GM12878 (cell line): Measurements from ENCODE around the gene NPFFR2. TPM values are rescaled to one million over a fixed set of nuclear protein-coding genes. Genes with fewer than 3 reads are reported as not detected.

Experiments used
- ATAC-seq: fragments of 200-7000 bp; cut with Tn5 transposase; 3 replicates; pipeline ENCODE4 v1.9.1; 2020; ENCODE audit warnings: mild to moderate bottlenecking, moderate library complexity
- BruUV-seq: library from RNA; stranded (reverse); fragments of 400-500 nt; replicated peaks from 2 replicates; lab custom pipeline; 2021; lab: Mats Ljungman, UMichigan
- CTCF ChIA-PET: fragments of 300-600 bp; sonication (Branson Sonifier 250); formaldehyde crosslinking; extraction: SDS; loops from one replicate; lab custom pipeline; 2021; ENCODE audit warnings: inconsistent platforms; lab: Yijun Ruan, JAX
- POLR2A ChIA-PET: fragments of 350-600 bp; formaldehyde crosslinking; extraction: SDS; loops from one replicate; lab custom pipeline; 2021; ENCODE audit warnings: inconsistent platforms; lab: Charles Lee
- RAD21 ChIA-PET: fragments of 300-600 bp; sonication (Branson Sonifier 250); formaldehyde crosslinking; loops from one replicate; lab custom pipeline; 2023; ENCODE audit warnings: antibody characterized with exemption; ENCODE audit not compliant: unreplicated experiment; lab: Charles Lee
- SMC1A ChIA-PET: fragments of 300-600 bp; sonication (Branson Sonifier 250); formaldehyde crosslinking; loops from one replicate; lab custom pipeline; 2023; ENCODE audit not compliant: unreplicated experiment, uncharacterized antibody; lab: Charles Lee
- DNase-seq: peaks from one replicate; pipeline ENCODE4 v3.0.0-alpha.2; 2011; ENCODE audit warnings: low read depth, low spot score
- FAIRE-seq: peaks from 3 replicates; lab custom pipeline; 2011; peaks lifted over from hg19 to GRCh38; lab: Jason Lieb, UNC
- H2AFZ ChIP-seq: 2 replicates; pipeline ENCODE4 v1.6.0; 2011; ENCODE audit warnings: low read depth, low read length, control low read depth; ENCODE audit not compliant: control insufficient read depth
- H3K27ac ChIP-seq: 2 replicates; pipeline ENCODE4 v1.5.1; 2011; ENCODE audit warnings: control low read depth; ENCODE audit not compliant: control insufficient read depth, insufficient read depth
- H3K27me3 ChIP-seq, 2 experiments: replicated peaks in 1 of 2; 2 replicates each; pipeline versions ENCODE4 v1.6.0 to v1.6.1; 2011; ENCODE audit warnings: low read length in 1 of 2; ENCODE audit not compliant: control insufficient read depth in 2 of 2, insufficient read depth in 2 of 2
- H3K36me3 ChIP-seq, 2 experiments: 2 replicates each; pipeline ENCODE4 v1.5.1; 2011; ENCODE audit warnings: low read length in 1 of 2; ENCODE audit not compliant: control insufficient read depth in 2 of 2, insufficient read depth in 2 of 2
- H3K4me1 ChIP-seq: 2 replicates; pipeline ENCODE4 v1.6.1; 2011; ENCODE audit warnings: mild to moderate bottlenecking, low read length, moderate library complexity, mixed read lengths; ENCODE audit not compliant: control insufficient read depth, insufficient read depth
- H3K4me2 ChIP-seq: 2 replicates; pipeline ENCODE4 v1.6.0; 2011; ENCODE audit warnings: control low read depth; ENCODE audit not compliant: control insufficient read depth, insufficient read depth
- H3K4me3 ChIP-seq: fragments of 200-600 bp; sonication (generic); 2 replicates; pipeline ENCODE4 v1.5.1; 2016
- H3K79me2 ChIP-seq: 2 replicates; pipeline ENCODE4 v1.6.0; 2011; ENCODE audit warnings: low read length; ENCODE audit not compliant: control insufficient read depth, insufficient read depth
- H3K9ac ChIP-seq: 2 replicates; pipeline ENCODE4 v1.8.0; 2011; ENCODE audit warnings: low read length, control low read depth, mixed read lengths; ENCODE audit not compliant: control insufficient read depth, insufficient read depth
- H3K9me3 ChIP-seq: replicated peaks from 3 replicates; pipeline ENCODE4 v1.5.1; 2011; ENCODE audit warnings: mild to moderate bottlenecking, low read length; ENCODE audit not compliant: control insufficient read depth, insufficient read depth
- H4K20me1 ChIP-seq: 2 replicates; pipeline ENCODE4 v1.6.0; 2011; ENCODE audit not compliant: control insufficient read depth, insufficient read depth
- ESRRA ChIP-seq: IDR thresholded peaks from 2 replicates; pipeline ENCODE4 v1.6.1; 2012; ENCODE audit warnings: mild to moderate bottlenecking, low read length, improper control_type of control experiment
- MTA3 ChIP-seq: IDR thresholded peaks from 2 replicates; pipeline ENCODE4 v1.6.1; 2012; ENCODE audit warnings: low read length, inconsistent platforms, borderline replicate concordance
- RAD51 ChIP-seq: fragments of 450-650 bp; IDR thresholded peaks from 2 replicates; pipeline ENCODE4 v1.6.1; 2016; ENCODE audit warnings: moderate library complexity, mild to moderate bottlenecking, inconsistent platforms
- SREBF1 ChIP-seq: IDR thresholded peaks from 2 replicates; pipeline ENCODE4 v1.6.1; 2012; ENCODE audit warnings: mild to moderate bottlenecking, low read length
- SUZ12 ChIP-seq: fragments of 200-600 bp; sonication (generic); IDR thresholded peaks from one replicate; pipeline ENCODE4 v1.6.1; 2018; ENCODE audit warnings: antibody characterized with exemption, mild to moderate bottlenecking; ENCODE audit not compliant: unreplicated experiment
- WGBS: methylation state at CpG from one replicate; pipeline ENCODE4 v1.1.6; 2016; ENCODE audit warnings: low lambda C conversion rate; ENCODE audit not compliant: insufficient replicate concordance, insufficient coverage; ENCODE audit errors: missing lambda C conversion rate; 5-methylcytosine and 5-hydroxymethylcytosine counted together
- in situ Hi-C: fragments of 300-500 bp; cut with MboI; formaldehyde crosslinking; loops from 9 replicates; pipeline ENCODE4 v1.14.3; 2018; ENCODE audit warnings: mixed read lengths
- intact Hi-C: fragments of 100-400 bp; cut with micrococcal nuclease; formaldehyde crosslinking; loops from one replicate; pipeline ENCODE4 v1.14.2; 2022; ENCODE audit not compliant: unreplicated experiment
- polyA plus RNA-seq, 11 experiments: library from polyadenylated mRNA; depleted of rRNA in 4 of 11; unstranded in 6 of 11; stranded (reverse) in 5 of 11; fragments of >200 nt; fragmentation: Nextera tagmentation in 4 of 11; fragmentation: Illumina TruSeq in 1 of 11; extraction: Ambion mirVana in 4 of 11; extraction: Trizol in 1 of 11; gene quantifications; 1 replicate in 1 of 11; 2 replicates in 10 of 11; pipeline versions ENCODE4 v1.2.1 to v1.2.3, GENCODE V29; 2011 to 2016; ENCODE audit warnings: inconsistent platforms in 2 of 11, missing spikeins in 2 of 11, low read depth in 1 of 11
- total RNA-seq, 4 experiments: library from RNA; depleted of rRNA in 3 of 4; stranded (reverse); fragments of >200 nt in 3 of 4; fragmentation: Illumina TruSeq in 1 of 4; extraction: Trizol in 1 of 4; gene quantifications; 2 replicates each; pipeline versions ENCODE4 v1.2.1 to v1.2.3, GENCODE V29; 2013 to 2021
- TF ChIP-seq, protein P1 (sequence below): fragments of 450-650 bp; IDR thresholded peaks from 2 replicates; pipeline ENCODE4 v1.6.1; 2017; ENCODE audit warnings: mild to moderate bottlenecking, moderate library complexity

NPFFR2 gene
- total and polyA plus RNA-seq, 10 of the 15 experiments (the other 5 are each of a cell fraction or from before 2014, with no cell fraction given), result not detected

GRCh38 chr4:72136429-72136828 is 104.6 kb downstream of the NPFFR2 start:
- Histone ChIP-seq H3K36me3 (no peaks in the 10 kb centered on the region), H3K27me3 (no peaks in the 10 kb centered on the region), H3K9me3 (no peaks in the 10 kb centered on the region), H2AFZ (no peak overlapping the region), H4K20me1 (no peaks in the 10 kb centered on the region), H3K4me2 (no peak overlapping the region), H3K27ac (no peak overlapping the region), H3K4me3 (no peak overlapping the region), H3K9ac (no peak overlapping the region), H3K79me2 (no peaks in the 10 kb centered on the region), H3K4me1 (no peaks in the 10 kb centered on the region)
- DNase-seq (no peak), FAIRE-seq (no peak), ATAC-seq (no peak)
- WGBS, result 41% methylated on average over 6 of the region's 6 CpGs
- RAD21 ChIA-PET, result no interaction called here
- TF ChIP-seq SUZ12, result no peak
- TF ChIP-seq MTA3, result no peak
- TF ChIP-seq ESRRA, result no peak
- TF ChIP-seq, protein P1, sequence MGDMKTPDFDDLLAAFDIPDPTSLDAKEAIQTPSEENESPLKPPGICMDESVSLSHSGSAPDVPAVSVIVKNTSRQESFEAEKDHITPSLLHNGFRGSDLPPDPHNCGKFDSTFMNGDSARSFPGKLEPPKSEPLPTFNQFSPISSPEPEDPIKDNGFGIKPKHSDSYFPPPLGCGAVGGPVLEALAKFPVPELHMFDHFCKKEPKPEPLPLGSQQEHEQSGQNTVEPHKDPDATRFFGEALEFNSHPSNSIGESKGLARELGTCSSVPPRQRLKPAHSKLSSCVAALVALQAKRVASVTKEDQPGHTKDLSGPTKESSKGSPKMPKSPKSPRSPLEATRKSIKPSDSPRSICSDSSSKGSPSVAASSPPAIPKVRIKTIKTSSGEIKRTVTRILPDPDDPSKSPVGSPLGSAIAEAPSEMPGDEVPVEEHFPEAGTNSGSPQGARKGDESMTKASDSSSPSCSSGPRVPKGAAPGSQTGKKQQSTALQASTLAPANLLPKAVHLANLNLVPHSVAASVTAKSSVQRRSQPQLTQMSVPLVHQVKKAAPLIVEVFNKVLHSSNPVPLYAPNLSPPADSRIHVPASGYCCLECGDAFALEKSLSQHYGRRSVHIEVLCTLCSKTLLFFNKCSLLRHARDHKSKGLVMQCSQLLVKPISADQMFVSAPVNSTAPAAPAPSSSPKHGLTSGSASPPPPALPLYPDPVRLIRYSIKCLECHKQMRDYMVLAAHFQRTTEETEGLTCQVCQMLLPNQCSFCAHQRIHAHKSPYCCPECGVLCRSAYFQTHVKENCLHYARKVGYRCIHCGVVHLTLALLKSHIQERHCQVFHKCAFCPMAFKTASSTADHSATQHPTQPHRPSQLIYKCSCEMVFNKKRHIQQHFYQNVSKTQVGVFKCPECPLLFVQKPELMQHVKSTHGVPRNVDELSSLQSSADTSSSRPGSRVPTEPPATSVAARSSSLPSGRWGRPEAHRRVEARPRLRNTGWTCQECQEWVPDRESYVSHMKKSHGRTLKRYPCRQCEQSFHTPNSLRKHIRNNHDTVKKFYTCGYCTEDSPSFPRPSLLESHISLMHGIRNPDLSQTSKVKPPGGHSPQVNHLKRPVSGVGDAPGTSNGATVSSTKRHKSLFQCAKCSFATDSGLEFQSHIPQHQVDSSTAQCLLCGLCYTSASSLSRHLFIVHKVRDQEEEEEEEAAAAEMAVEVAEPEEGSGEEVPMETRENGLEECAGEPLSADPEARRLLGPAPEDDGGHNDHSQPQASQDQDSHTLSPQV, result no peak
- no peak for TF ChIP-seq SREBF1
- no peak for TF ChIP-seq RAD51
- in situ Hi-C loops, result no loop called here
- intact Hi-C loops, result no loop called here
- SMC1A ChIA-PET, result no interaction called here
- BruUV-seq, result no TSS peak
- POLR2A ChIA-PET, result no interaction called here
- CTCF ChIA-PET, result no interaction called here
